22Rv1 (cell line): Measurements from ENCODE around the gene LRRC36.

Source experiments
- ZFX ChIP-seq: fragments of 450-650 bp; IDR thresholded peaks from 2 replicates; pipeline ENCODE4 v1.6.1; 2017; ENCODE audit warnings: antibody characterized with exemption, borderline replicate concordance
- TF ChIP-seq, protein P1 (sequence below): fragments of 450-650 bp; IDR thresholded peaks from 2 replicates; pipeline ENCODE4 v1.5.1; 2017; ENCODE audit warnings: mild to moderate bottlenecking

DNA sequence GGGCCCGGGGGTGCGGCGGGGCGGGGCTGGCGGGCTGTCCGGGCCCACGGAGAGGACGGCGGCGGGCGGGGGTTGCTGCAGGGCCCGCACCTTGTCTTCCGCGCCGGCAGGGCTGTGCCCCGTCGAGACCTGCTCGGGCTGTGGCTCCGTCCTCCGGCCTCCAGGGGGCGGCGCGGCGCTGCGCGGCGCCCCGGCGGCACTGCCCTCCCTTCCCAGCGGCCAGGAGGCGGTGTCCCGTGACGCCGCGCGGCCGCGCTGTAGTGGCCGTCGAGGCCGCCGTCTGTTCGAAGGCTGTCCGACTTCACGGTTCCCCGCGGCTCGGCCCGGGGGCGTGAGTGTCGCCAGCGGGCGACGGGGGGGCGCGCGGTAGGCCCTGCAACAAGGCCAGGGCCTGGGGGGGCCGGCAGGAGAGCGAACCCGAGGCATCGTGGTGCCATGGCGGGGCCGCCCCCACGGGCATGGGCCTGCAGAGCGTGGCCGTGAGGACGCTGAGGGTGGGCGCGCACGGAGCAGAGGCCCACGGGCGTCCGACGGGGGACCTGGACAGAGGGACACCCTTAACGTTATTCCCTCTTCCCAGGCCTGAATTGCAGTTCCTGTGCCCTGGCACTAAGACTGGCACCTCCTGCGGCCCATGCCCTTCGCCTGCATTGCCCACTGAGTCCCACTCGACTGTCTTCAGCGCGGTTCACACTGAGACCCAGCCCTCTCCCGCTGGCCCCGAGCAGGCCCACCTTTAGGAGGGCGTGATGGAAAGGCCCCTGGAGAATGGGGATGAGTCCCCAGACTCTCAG is 47.1 kb upstream of the LRRC36 start, which contains the start of gene PLEKHG4:
- TF ChIP-seq, protein P1, sequence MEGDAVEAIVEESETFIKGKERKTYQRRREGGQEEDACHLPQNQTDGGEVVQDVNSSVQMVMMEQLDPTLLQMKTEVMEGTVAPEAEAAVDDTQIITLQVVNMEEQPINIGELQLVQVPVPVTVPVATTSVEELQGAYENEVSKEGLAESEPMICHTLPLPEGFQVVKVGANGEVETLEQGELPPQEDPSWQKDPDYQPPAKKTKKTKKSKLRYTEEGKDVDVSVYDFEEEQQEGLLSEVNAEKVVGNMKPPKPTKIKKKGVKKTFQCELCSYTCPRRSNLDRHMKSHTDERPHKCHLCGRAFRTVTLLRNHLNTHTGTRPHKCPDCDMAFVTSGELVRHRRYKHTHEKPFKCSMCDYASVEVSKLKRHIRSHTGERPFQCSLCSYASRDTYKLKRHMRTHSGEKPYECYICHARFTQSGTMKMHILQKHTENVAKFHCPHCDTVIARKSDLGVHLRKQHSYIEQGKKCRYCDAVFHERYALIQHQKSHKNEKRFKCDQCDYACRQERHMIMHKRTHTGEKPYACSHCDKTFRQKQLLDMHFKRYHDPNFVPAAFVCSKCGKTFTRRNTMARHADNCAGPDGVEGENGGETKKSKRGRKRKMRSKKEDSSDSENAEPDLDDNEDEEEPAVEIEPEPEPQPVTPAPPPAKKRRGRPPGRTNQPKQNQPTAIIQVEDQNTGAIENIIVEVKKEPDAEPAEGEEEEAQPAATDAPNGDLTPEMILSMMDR, result peak; percentile 91
- no peak for TF ChIP-seq ZFX
